H1 (cell line): ENCODE measurements around the gene SHANK2. TPM values are rescaled to one million over a fixed set of nuclear protein-coding genes. Genes with fewer than 3 reads are reported as not detected.

Experiments
- CTCF ChIA-PET: fragments of 300-600 bp; sonication (Branson Sonifier 250); formaldehyde crosslinking; loops from one replicate; lab custom pipeline; 2021; ENCODE audit not compliant: partially characterized antibody; lab: Charles Lee
- POLR2A ChIA-PET: fragments of 300-600 bp; sonication (Branson Sonifier 250); formaldehyde crosslinking; loops from one replicate; lab custom pipeline; 2021; ENCODE audit warnings: inconsistent platforms; ENCODE audit not compliant: partially characterized antibody; lab: Charles Lee
- DNase-seq, 2 experiments: peaks; one replicate each; pipeline versions ENCODE4 v3.0.0 to v3.0.0-alpha.2; 2010 to 2022; ENCODE audit warnings: low spot score in 2 of 2, low read depth in 1 of 2, mixed read lengths in 1 of 2
- FAIRE-seq: peaks from 2 replicates; lab custom pipeline; 2011; peaks lifted over from hg19 to GRCh38; lab: Jason Lieb, UNC
- H2AFZ ChIP-seq: 2 replicates; pipeline ENCODE4 v1.8.1; 2012; ENCODE audit warnings: low read length, inconsistent platforms
- H2AK5ac ChIP-seq: 2 replicates; pipeline ENCODE4 v1.6.1; 2013; ENCODE audit warnings: low read depth, low read length
- H2BK120ac ChIP-seq: replicated peaks from 2 replicates; pipeline ENCODE3; 2013; ENCODE audit warnings: low read depth, low read length, inconsistent platforms
- H2BK12ac ChIP-seq: 2 replicates; pipeline ENCODE4 v1.6.1; 2013; ENCODE audit warnings: low read depth, low read length
- H2BK15ac ChIP-seq: 2 replicates; pipeline ENCODE4 v1.6.1; 2013; ENCODE audit warnings: low read length
- H2BK20ac ChIP-seq: 2 replicates; pipeline ENCODE4 v1.6.1; 2013; ENCODE audit warnings: low read length
- H2BK5ac ChIP-seq: 2 replicates; pipeline ENCODE4 v1.6.1; 2013; ENCODE audit warnings: low read depth, low read length
- H3K14ac ChIP-seq: 2 replicates; pipeline ENCODE4 v1.6.1; 2013; ENCODE audit warnings: inconsistent platforms; ENCODE audit not compliant: insufficient read length
- H3K18ac ChIP-seq: 2 replicates; pipeline ENCODE4 v1.6.1; 2013; ENCODE audit warnings: low read length; ENCODE audit errors: extremely low read depth
- H3K23ac ChIP-seq: 2 replicates; pipeline ENCODE4 v1.6.1; 2013; ENCODE audit warnings: inconsistent platforms; ENCODE audit not compliant: insufficient read length
- H3K23me2 ChIP-seq: 2 replicates; pipeline ENCODE4 v1.6.1; 2013; ENCODE audit warnings: low read depth, low read length
- H3K27ac ChIP-seq: 2 replicates; pipeline ENCODE4 v1.6.1; 2011; ENCODE audit warnings: low read depth, low read length, inconsistent platforms
- H3K27me3 ChIP-seq, 4 experiments: replicated peaks in 1 of 4; 1 replicate in 1 of 4; 2 replicates in 3 of 4; pipeline versions ENCODE4 v1.6.1 to v1.8.1; 2011 to 2013; ENCODE audit warnings: low read length in 3 of 4, mild to moderate bottlenecking in 3 of 4, inconsistent platforms in 2 of 4, mixed read lengths in 2 of 4, moderate library complexity in 1 of 4; ENCODE audit not compliant: control insufficient read depth in 3 of 4, insufficient read depth in 3 of 4; ENCODE audit errors: extremely low read depth in 1 of 4
- H3K36me3 ChIP-seq, 4 experiments: 2 replicates each; pipeline versions ENCODE4 v1.6.1 to v1.8.1; 2011 to 2013; ENCODE audit warnings: mild to moderate bottlenecking in 4 of 4, low read length in 3 of 4, moderate library complexity in 2 of 4, control low read depth in 1 of 4, inconsistent platforms in 1 of 4; ENCODE audit not compliant: insufficient read depth in 4 of 4, control insufficient read depth in 2 of 4
- H3K4ac ChIP-seq: replicated peaks from 2 replicates; pipeline ENCODE3; 2013; ENCODE audit warnings: low read length, low read depth, mixed read lengths, inconsistent platforms; ENCODE audit not compliant: insufficient read length
- H3K4me1 ChIP-seq, 4 experiments: replicated peaks in 1 of 4; 1 replicate in 1 of 4; 2 replicates in 3 of 4; pipeline versions ENCODE4 v1.6.1 to v1.8.1; 2011 to 2013; ENCODE audit warnings: low read length in 3 of 4, inconsistent platforms in 2 of 4, mixed read lengths in 1 of 4; ENCODE audit not compliant: insufficient read depth in 4 of 4, control insufficient read depth in 3 of 4
- H3K4me2 ChIP-seq, 2 experiments: 2 replicates each; pipeline versions ENCODE4 v1.6.1 to v1.8.1; 2011 to 2013; ENCODE audit warnings: low read depth in 2 of 2, low read length in 2 of 2, control low read depth in 1 of 2, inconsistent platforms in 1 of 2, mild to moderate bottlenecking in 1 of 2; ENCODE audit not compliant: insufficient read depth in 1 of 2
- H3K4me3 ChIP-seq, 4 experiments: fragments of 200-600, 300-600 bp in 1 of 4; sonication (generic), shearing (Covaris generic), sonication (Bioruptor Twin) in 1 of 4; 2 replicates each; pipeline versions ENCODE4 v1.5.1 to v1.8.1; 2011 to 2016; ENCODE audit warnings: low read length in 4 of 4, low read depth in 3 of 4, control low read depth in 2 of 4, inconsistent platforms in 2 of 4, mild to moderate bottlenecking in 2 of 4, mixed read lengths in 1 of 4, moderate library complexity in 1 of 4; ENCODE audit not compliant: insufficient read depth in 2 of 4; ENCODE audit errors: extremely low read depth in 1 of 4
- H3K56ac ChIP-seq: replicated peaks from 2 replicates; pipeline ENCODE3; 2013; ENCODE audit warnings: low read depth, mild to moderate bottlenecking, mixed read lengths, low read length, inconsistent platforms; ENCODE audit not compliant: insufficient read length
- H3K79me1 ChIP-seq: 2 replicates; pipeline ENCODE4 v1.6.1; 2013; ENCODE audit warnings: low read depth, low read length, control low read depth
- H3K79me2 ChIP-seq, 2 experiments: 2 replicates each; pipeline versions ENCODE4 v1.6.1 to v1.8.1; 2012 to 2013; ENCODE audit warnings: low read length in 2 of 2, mild to moderate bottlenecking in 2 of 2, inconsistent platforms in 1 of 2; ENCODE audit not compliant: insufficient read depth in 2 of 2, control insufficient read depth in 1 of 2
- H3K9ac ChIP-seq, 4 experiments: replicated peaks in 1 of 4; 1 replicate in 1 of 4; 2 replicates in 3 of 4; pipeline versions ENCODE4 v1.6.1 to v1.8.1; 2011 to 2013; ENCODE audit warnings: low read depth in 3 of 4, low read length in 3 of 4, control low read depth in 2 of 4, mild to moderate bottlenecking in 2 of 4, moderate library complexity in 2 of 4, inconsistent platforms in 1 of 4; ENCODE audit errors: extremely low read depth in 1 of 4
- H3K9me3 ChIP-seq, 2 experiments: 2 replicates each; pipeline versions ENCODE4 v1.6.1 to v1.8.1; 2012 to 2013; ENCODE audit warnings: mild to moderate bottlenecking in 2 of 2, moderate library complexity in 2 of 2, control low read depth in 1 of 2, inconsistent platforms in 1 of 2, low read depth in 1 of 2, low read length in 1 of 2, mixed read lengths in 1 of 2; ENCODE audit not compliant: insufficient read depth in 2 of 2
- H4K20me1 ChIP-seq, 2 experiments: replicated peaks in 1 of 2; 2 replicates each; pipeline versions ENCODE3 to v1.8.1; 2011 to 2013; ENCODE audit warnings: inconsistent platforms in 2 of 2, low read length in 2 of 2, mild to moderate bottlenecking in 1 of 2; ENCODE audit not compliant: insufficient read depth in 2 of 2, control insufficient read depth in 1 of 2
- H4K5ac ChIP-seq: 2 replicates; pipeline ENCODE4 v1.6.1; 2013; ENCODE audit warnings: low read length, low read depth, mixed read lengths, inconsistent platforms; ENCODE audit not compliant: insufficient read length
- H4K8ac ChIP-seq: 2 replicates; pipeline ENCODE4 v1.8.0; 2013; ENCODE audit warnings: mild to moderate bottlenecking, moderate library complexity, low read length, inconsistent platforms; ENCODE audit not compliant: insufficient read depth; ENCODE audit errors: extremely low read depth
- H4K91ac ChIP-seq: replicated peaks from 2 replicates; pipeline ENCODE3; 2013; ENCODE audit warnings: low read length, mixed read lengths, inconsistent platforms; ENCODE audit not compliant: insufficient read length
- NANOG ChIP-seq: IDR thresholded peaks from 2 replicates; pipeline ENCODE4 v1.6.1; 2011; ENCODE audit warnings: low read length, low read depth, mild to moderate bottlenecking, inconsistent platforms; ENCODE audit not compliant: insufficient read depth, poor library complexity, severe bottlenecking
- POLR2AphosphoS5 ChIP-seq: IDR thresholded peaks from 2 replicates; pipeline ENCODE4 v1.6.1; 2011; ENCODE audit warnings: low read depth, low read length
- RBBP5 ChIP-seq: IDR thresholded peaks from 2 replicates; pipeline ENCODE4 v1.7.1; 2012; ENCODE audit warnings: low read depth, mild to moderate bottlenecking, inconsistent platforms, low read length, moderate library complexity, borderline replicate concordance
- RFX5 ChIP-seq: IDR thresholded peaks from 2 replicates; pipeline ENCODE4 v1.6.1; 2011; ENCODE audit warnings: low read depth, low read length, improper control_type of control experiment, borderline replicate concordance
- SIX5 ChIP-seq: IDR thresholded peaks from 2 replicates; pipeline ENCODE4 v1.6.1; 2011; ENCODE audit warnings: mild to moderate bottlenecking, low read depth, low read length
- TAF1 ChIP-seq: IDR thresholded peaks from 2 replicates; pipeline ENCODE4 v1.6.1; 2011; ENCODE audit warnings: mild to moderate bottlenecking, low read depth, low read length
- WGBS, 2 experiments: shearing (Covaris generic) in 1 of 2; methylation state at CpG; one replicate each; pipeline versions ENCODE4 v1.1.6 to v1.1.7; 2013 to 2015; ENCODE audit warnings: low lambda C conversion rate in 2 of 2, mixed read lengths in 2 of 2, inconsistent platforms in 1 of 2, low coverage in 1 of 2, missing lambda C conversion rate in 1 of 2; ENCODE audit not compliant: insufficient replicate concordance in 2 of 2, insufficient coverage in 1 of 2, insufficient read length in 1 of 2; ENCODE audit errors: extremely low coverage in 1 of 2, missing lambda C conversion rate in 1 of 2; 5-methylcytosine and 5-hydroxymethylcytosine counted together
- polyA plus RNA-seq, 7 experiments: library from polyadenylated mRNA; depleted of rRNA in 3 of 7; stranded (reverse) in 5 of 7; unstranded in 2 of 7; fragments of >200 nt in 5 of 7; fragments of 200-250 nt in 2 of 7; gene quantifications; 1 replicate in 5 of 7; 2 replicates in 1 of 7; 4 replicates in 1 of 7; pipeline versions ENCODE4 v1.2.1 to v1.2.3, GENCODE V29; 2011 to 2013; ENCODE audit warnings: missing spikeins in 2 of 7, mixed read lengths in 2 of 7
- total RNA-seq: library from RNA; stranded (reverse); fragmentation: NEBNext Ultra II Directional; extraction: Animal tissue kit (Norgen Biotek cat#: 25700); gene quantifications from 2 replicates; pipeline ENCODE4 v1.2.1, GENCODE V29; 2021

SHANK2 gene
- total and polyA plus RNA-seq, 2 of the 8 experiments (the other 6 are each of a cell fraction or from before 2014, with no cell fraction given), result 10.1 to 54.2 TPM

- DNase-seq, result no peak
Measured at GRCh38 chr11:71283971-71284441, 31.6 kb upstream of the SHANK2 start.

More at GRCh38 chr11:71283971-71284441, 31.6 kb upstream of the SHANK2 start:
- no peak overlapping the region for H3K14ac ChIP-seq
- H3K4ac ChIP-seq, result no peak overlapping the region
- FAIRE-seq, result no peak
- H3K4me3 ChIP-seq, result no peak overlapping the region
- POLR2A ChIA-PET, result no interaction called here
- no peak overlapping the region for H2BK120ac ChIP-seq
- no peaks in the 10 kb centered on the region for H3K79me2 ChIP-seq
- 0 out of 4 replicates have a peak, but pooled peaks cover 0 to 3% of the 10 kb centered on the region in 2 experiments for H3K9me3 ChIP-seq
- no peak overlapping the region for H3K27ac ChIP-seq
- H4K20me1 ChIP-seq, result peaks cover 0 to 1% of the 10 kb centered on the region in 2 experiments
- H2BK5ac ChIP-seq, result no peak overlapping the region
- H3K23me2 ChIP-seq, result no peaks in the 10 kb centered on the region
- peaks cover 0 to 3% (median 0%) of the 10 kb centered on the region in 4 experiments; a peak in 2 of 7 replicates for H3K4me1 ChIP-seq
- H2BK20ac ChIP-seq, result no peak overlapping the region
- WGBS, 2 experiments, result 88% methylated on average over 16 of the region's 16 CpGs; no CpG with 5 or more reads in 1 of the 2 experiments
- CTCF ChIA-PET, result interaction anchor here (0.6 to 0.9 kb wide), 2 partner anchors 89 to 197 kb away, joined by 3 read pairs; no protein-coding TSS in a partner anchor
- no peaks in the 10 kb centered on the region for H3K79me1 ChIP-seq
- H4K8ac ChIP-seq, result no peak overlapping the region
- H3K23ac ChIP-seq, result no peak overlapping the region
- no peak overlapping the region for H3K18ac ChIP-seq
- no peak overlapping the region for H3K4me2 ChIP-seq
- no peak overlapping the region for H4K91ac ChIP-seq
- H3K56ac ChIP-seq, result no peak overlapping the region
- H2AFZ ChIP-seq, result no peak overlapping the region
- H2BK15ac ChIP-seq, result no peak overlapping the region; the same call in 1 of the 2 replicates
- TF ChIP-seq TAF1, result no peak
- no peak for TF ChIP-seq RBBP5
- no peak for TF ChIP-seq NANOG
- TF ChIP-seq SIX5, result no peak
- TF ChIP-seq RFX5, result no peak
- no peak for TF ChIP-seq POLR2AphosphoS5
- H2BK12ac ChIP-seq, result no peak overlapping the region
- no peak overlapping the region for H4K5ac ChIP-seq
- no peaks in the 10 kb centered on the region for H3K36me3 ChIP-seq
- no peak overlapping the region for H3K9ac ChIP-seq
- no peak overlapping the region for H2AK5ac ChIP-seq
- no peaks in the 10 kb centered on the region; a peak in 1 of 7 replicates for H3K27me3 ChIP-seq
